HG03097 (cell line): ENCODE results near the gene NDEL1.

Source experiments
- ATAC-seq: cut with Tn5 transposase; IDR thresholded peaks from one replicate; pipeline ENCODE4 v1.9.1; 2021; ENCODE audit not compliant: unreplicated experiment, low FRiP score

The NDEL1 gene

DNA sequence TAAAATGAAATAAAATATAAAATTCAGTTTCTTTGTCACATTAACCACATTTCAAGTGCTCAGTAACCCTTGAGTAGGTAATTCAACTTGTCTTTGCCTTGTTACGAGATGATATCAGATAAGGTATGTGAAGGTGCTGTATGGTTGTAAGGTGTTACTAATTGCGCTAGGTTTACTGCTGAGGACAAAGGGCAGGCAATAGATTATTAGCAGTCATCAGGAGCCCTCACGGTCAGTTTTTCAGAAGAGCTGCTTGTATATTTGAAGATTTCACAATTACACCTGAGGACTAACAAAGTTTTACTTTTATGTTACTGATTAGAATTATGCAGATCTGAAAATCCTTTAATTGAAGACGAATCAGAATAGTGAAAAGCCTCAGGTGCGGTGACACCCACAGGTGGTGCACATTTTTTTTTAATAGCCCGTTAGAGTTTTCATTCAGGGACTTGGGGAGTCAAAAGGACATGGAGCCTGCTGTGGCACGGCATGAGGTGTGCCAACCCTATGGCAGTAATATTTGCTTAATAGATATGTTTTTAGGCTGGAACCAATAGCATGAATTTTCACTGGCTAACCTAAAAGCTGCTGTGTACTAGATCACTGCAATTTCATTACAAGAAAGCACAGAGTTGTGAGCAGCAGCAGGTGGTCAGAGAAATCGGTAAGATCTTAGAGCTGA is 16.4 kb downstream of the NDEL1 start:
- no peak for ATAC-seq

DNA sequence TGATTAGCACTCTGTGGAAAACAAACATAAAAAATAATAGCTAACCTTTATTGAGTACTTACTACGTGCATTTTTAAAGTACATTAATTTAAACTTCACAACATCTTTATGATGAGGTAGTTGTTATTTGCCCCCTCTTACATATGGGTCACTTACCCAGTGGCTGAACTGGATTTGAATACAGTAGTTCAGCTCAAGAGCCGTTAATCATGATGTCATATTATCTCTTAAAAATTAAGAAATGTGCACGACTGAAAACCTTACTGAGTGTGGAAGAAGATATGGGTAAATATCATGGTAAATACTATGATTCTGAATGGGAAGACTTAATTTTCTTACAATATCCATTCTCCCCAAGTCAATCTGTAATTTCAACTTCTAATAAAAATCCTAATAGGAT is 17.6 kb downstream of the NDEL1 start:
- no peak for ATAC-seq

DNA sequence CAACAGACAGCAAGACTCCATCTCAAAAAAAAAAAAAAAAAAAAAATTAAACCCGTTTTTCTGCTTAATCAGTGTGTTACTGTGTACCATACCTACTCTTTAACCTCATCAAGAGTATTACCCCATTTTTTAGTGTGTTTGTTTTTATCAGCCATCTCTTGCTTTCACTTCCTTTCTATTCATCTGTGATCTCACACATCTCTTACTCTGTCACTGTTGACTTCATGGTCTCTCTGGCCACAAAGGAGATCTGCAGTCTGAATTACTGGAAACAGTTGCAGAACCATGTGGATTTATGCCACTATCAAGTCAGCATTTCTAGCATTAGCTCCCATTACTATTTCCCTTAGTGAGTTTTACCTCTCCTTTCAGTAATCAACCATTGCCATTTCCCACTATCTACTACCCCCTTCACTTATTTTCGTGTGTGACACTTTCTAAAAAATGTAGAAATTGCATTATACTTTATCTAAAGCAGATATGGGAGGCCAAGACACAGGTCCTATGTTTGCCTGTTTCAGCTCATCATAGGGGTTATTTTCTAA is 20.1 kb downstream of the NDEL1 start:
- no peak for ATAC-seq

DNA sequence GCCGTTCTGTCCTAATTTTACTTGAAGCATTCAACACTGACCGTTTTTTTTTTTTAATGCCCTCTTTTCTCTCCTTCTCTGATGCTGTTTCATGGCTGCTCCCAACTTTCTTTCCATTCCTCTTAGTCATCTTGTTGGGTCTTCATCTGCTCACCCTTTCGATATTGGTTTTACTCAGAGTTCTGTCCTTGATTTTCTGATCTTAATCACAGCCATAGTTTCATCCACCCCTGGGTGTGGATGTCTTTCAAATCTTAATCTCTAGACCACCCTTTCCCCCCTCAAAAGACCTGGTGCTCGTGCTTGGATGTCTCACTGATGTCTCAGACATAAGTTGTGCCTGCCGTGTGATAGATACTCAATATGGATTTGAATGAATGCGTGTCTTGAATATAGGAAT is 22.4 kb downstream of the NDEL1 start:
- no peak for ATAC-seq

DNA sequence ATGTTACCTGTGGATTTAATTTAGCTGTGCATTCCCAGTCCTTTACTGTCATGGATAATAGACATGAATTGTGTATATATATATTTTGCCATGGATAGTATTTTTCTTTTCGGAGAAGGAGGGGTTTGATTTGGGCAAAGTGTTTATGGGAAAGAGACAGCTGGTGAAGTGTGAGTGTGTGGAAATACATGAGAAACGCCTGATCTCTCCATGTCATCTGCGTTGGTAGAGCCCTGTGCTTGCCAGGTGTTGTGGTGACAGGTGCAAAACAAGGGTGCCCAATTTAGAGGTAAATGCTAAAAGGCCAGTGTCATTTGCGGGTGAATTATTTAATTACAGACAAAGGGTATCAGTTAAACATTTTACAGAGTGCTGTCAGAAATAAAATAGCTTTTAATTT is 23.4 kb downstream of the NDEL1 start:
- ATAC-seq, result no peak

DNA sequence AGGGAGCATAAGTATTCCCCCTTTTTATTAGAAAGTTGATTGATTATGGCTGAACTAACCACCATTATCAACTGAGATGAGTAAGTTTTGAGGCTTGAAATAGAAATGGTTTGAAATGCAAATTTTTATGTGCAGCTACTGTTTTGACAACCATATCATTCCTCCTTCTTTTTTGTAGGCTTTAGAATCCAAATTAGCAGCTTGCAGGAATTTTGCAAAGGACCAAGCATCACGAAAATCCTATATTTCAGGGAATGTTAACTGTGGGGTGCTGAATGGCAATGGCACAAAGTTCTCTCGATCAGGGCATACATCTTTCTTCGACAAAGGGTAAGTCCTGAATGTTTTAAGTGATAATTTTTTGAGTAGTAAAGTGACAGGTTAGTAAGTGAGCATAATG is 24.1 kb downstream of the NDEL1 start:
- ATAC-seq, result no peak

DNA sequence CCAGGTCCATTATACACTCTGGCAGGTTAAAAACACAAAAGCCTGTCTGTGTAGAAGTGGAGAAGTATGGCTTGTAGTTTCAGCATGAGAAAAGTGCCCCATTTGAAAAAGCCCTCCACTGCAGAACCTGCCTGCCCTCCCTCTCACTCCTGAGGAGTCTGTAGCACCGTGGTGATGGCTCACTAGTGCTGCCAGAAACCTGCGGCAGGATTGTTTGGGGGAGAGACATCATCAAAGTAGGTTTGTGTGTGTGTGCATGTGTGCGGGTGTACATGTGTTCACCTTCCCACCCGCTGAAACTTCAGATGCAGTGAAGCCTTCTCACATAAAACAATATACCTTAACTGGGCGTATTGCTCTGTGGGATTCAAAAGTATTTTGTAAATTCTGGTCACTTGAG is 26.9 kb downstream of the NDEL1 start:
- ATAC-seq, result no peak

DNA sequence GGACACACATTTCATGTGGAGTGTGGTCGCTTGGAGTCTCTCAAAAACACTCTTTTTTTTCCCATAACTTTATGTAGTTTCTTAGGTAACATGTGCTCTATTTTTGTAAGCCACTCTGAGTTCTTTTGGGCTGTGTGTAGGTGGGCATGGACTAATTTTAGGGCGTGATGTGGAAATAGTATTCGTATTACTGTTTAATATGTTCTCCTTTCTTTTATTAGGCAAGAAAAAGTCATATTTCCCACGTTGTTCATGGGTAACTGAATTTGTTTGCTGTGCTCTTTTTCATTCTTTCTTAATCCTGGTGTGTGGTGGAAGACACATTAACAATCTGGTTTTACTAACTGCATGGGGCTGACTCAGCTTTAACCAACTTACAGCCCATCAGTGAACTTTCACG is 27.4 kb downstream of the NDEL1 start:
- ATAC-seq, result no peak

DNA sequence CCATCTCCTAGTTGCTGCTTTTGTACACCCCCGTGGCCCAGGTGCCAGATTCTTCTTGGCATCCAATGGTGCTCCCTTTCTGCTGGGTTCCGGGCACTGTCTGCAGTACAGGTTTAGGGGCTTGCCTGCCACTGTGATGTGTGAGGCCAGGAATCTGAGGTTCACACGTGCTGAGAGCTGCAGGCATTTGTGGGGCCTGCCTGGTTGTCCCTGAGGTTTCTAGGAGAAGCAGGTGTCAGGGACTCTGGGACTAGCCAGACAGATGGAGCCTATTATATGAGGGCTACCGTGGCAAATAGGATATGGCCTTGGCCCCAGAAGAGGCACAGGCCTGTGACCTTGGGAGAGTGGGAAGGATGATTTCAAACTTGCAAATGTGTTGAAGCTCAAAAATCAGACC is 29.3 kb downstream of the NDEL1 start:
- no peak for ATAC-seq

DNA sequence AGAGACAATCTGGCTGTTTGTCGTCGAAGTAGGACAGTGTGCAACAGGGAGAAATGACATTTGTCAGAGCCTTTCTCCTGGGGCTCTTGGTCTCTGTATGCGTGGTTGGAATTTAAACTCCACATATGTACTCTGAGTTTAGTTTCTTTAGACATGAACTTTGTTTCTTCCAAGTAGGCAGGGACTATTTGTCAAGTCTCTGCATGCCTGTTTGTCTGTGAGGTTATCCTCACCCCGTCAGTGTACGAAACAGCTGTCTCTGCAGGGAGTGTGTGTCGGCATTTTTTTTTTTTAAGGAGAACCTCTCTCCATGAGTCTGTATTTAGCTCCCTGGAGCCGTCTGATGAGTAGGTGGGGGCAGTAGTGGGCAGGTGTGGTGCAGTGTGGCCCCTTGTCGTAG is 29.7 kb downstream of the NDEL1 start:
- no peak for ATAC-seq

DNA sequence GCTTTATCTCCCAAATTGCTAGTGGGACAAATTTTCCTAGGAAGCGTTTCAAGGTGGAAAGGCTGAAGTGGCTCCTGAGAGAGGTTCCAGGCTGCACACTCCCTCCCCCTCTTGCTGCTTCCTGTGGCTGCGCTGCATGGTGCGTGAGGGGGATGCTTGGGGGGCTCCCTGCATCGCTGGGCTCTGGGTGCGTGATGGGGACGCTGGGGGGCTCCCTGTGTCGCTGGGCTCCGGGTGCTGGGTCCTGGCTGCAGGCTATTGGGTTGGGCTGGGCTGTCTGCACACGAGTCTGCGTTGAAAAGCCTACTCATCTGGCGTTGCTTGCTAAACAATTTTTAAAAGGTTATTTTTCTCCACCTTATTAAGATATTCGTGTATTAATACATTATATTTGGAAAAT is 30.1 kb downstream of the NDEL1 start:
- no peak for ATAC-seq

DNA sequence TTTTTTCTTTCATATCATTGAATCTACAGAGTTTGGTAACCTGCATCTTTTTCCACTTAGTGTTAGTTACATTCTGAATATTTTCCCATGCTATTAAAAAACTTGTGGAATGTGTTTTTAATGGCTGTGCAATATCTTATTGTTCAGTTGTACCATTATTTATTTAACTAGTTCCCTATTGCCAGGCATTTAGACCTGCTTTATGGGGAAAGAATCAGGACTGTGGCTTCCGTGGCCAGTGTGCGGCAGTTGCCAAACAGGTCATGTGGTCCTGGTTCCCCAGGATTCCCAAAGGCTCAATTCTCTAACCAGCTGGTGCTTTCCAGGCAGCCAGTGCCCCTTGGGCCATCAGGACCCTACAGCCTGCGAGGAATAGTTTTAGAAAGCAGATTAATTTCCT is 30.8 kb downstream of the NDEL1 start:
- ATAC-seq, result no peak

DNA sequence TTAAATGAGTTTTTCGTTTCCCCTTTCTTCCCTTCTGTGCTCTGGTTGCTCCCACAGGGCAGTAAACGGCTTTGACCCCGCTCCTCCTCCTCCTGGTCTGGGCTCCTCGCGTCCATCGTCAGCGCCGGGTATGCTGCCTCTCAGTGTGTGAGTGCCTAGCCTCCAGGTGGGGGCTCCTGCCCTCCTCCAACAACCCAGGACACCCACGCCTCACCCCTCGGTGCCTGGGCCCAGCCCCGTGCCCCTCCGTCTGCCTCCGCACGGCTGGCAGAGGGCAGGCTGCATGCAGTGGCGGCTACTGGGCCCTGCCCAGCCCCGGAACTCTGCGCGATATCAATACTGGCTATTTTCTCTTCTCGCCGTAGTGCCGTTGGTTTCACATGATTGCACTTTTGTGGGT is 31.2 kb downstream of the NDEL1 start:
- no peak for ATAC-seq

DNA sequence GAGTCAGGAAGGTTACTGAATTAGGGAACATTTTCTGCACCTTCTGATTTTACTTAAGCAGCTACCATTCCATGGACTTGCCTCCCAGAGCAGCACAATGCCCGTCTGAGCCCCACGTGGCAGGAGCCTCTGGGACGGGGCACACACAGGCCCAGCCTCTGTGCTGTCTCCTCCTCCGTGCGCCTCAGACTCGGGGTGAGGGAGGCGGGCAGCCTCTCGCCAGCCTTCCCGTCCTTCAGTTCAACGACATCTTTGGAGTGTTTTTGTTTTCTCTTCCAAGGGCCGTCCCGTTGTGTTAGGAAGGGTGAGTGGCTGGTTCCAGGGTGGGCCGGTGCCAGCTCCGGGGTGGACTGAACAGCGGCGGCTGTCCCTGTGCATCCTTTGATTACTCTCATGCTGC is 31.8 kb downstream of the NDEL1 start:
- ATAC-seq, result no peak

DNA sequence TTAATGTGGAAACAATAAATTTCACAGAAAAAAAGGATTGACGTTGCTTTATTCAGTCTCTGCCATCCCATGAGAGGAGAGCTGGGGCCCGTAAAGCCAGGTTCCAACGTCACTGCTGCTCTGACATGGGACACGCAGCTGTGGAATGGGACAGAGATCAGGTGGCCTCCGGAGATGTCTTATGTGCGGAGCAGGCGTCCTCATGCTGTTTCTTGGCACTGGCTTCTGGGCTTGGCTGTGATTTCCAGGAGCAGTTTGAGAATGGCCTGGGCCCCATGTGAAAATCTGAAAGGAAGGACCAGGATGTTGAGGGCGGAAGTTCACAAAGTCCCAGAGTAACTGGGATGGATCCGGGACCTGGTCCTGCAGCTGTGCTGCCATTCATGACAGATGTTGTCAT is 32.4 kb downstream of the NDEL1 start:
- no peak for ATAC-seq

DNA sequence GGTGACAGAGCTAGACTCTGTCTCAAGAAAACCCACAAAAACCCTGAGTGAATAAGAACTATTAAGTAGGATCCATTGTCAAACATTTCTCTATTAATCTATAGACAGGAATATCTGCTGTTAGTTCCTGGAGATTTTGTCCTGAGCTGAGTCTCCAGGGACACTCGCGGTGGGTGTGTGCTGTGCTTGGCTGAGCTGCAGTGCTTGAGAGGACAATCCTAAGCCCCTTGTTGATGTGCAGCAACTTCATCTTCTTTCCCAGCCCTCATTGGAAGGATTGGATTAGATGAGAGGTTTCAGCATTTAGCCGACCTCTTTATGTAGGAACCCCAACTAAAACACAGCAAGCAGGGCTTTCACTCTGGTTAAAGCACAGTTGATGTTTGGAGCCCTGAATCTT is 33.3 kb downstream of the NDEL1 start:
- no peak for ATAC-seq

DNA sequence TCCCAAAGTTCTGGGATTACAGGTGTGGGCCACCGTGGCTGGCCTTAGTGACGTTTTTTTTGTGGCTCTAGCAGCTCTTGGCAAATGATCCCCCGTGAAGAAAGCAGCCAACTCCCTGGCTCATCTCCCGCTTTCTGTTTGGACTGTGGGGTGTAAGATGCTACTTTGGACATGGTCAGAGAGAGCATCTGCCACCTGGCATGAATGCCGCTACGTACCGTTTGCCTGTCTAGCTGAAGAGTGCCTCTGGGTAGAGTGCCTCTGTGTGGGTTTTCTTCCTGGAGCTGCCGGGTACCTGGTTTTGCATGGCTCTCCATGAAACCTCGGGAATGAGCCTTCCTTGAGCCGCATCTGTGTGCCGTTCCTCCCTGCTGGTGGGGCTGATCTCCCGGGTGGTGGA is 34.3 kb downstream of the NDEL1 start:
- no peak for ATAC-seq

DNA sequence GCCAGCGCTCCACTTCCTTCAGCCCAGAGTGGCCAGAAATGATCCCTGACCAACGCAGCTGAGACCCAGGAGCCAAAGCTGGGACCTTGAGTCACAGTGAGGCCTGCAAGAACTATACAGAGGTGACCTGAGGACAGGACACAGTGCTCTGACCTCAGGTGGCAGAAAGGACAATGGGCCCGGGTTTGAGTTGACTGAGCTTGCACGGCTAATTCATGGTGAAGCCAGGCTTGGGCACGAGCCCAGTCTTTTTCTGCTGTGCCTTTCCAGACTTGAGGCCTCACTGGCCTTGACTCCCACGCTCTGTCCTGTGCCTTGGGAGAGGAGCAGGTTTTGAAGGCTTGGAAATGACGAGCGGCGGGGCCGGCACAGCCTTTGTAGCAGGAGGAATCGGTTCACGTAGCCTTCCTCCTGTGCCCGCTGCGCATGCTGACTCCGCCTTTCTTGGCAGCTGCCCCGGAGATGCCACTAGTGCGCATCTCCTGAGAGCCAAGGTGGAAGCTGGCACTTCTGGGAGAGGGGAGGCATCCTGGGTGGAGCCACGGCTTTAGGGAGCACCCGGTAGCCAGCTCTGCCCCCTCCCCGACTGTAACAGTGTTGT is 34.9 kb downstream of the NDEL1 start:
- ATAC-seq, result no peak

DNA sequence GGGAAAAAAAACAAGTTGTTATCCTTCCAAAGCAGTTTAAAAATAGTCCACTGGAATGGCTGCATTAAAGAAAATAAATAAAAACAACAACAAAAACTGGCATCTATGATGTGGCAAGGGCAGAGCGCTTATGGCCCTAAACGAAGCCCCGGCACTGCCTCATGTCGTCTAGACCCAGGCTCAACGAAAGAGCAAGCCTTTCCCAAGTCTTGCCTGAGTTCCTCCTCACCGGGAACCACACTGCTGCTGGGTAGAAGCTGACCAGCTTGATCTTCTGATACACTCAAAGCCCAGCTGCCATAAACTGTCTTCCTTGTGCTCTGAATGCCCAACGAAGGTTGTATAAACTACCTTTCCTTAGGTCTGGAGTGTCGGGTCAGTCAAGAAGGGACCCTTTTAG is 37.0 kb downstream of the NDEL1 start:
- no peak for ATAC-seq

DNA sequence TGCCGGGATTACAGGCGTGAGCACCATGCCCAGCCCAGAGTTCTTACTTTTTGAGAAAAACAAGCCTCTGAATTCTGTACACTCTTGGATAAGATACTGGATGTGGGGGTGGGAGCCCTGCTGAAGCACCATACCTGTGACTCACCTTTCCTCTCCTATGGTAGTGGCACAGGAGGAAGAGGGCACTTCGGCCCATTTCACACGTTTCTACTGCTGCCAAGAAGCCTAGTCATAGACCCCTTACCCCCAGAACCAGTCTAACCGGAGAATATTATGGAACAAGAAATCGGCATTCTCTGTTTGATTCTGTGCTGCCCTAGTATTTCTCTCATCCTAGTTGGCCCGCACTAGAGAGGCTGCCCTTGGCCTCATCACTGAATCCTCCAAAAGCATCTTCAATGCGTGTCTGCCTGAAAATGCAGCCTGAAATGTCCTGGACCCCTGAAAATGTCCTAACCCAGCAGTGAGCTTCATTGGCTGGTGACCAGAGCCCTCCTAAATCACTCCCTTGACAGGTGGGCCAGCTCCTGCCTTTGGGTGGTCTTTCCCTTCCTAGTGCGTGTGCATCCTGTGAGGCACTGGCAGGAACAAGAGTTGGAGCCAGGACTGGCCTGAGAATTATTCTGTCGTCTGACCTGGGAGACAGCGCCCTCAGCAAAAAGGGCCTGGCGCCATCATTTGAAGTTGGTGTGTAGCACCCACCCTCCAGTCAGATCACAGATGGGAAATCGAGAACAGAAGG is 37.9 kb downstream of the NDEL1 start:
- no peak for ATAC-seq

DNA sequence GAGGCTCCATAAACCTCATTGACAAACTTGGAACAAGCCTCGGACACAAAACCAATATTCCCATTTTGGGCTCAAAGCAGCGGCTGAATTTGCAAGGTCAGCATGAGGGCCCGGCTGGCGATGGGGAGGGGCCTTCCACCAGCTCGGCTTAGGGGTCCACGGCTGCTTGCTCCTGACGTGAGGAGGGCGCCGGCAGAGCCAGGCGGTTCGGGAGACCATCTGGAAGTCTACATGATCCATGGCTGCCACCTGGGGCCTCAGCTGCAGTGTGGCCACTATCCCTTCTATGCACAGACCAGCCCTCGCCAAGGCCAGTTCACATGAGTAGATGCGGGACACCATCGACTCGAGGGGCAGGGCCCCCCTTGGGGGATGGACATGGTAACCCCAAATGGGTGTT is 39.1 kb downstream of the NDEL1 start:
- no peak for ATAC-seq

DNA sequence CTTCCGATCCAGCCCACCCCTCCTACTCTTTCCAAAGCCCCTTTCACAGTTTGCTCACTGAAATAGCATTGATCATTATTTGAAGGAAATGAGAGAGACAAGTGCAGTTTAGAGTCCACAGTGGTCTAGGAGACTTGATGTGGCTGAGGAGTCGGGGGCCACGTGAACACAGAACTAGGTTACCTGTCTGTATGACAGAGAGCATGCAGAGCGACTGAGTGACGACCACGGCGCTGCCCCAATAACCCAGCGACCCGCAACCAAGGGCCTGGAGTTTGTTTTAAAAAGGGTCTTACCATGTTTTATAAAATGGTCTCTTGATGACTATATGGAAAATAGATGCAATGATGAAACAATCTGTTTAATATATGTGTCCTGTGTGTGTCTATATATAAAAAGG is 39.5 kb downstream of the NDEL1 start:
- no peak for ATAC-seq
